ENCODE measurements around the gene SCN2A. TPM values are rescaled to one million over a fixed set of nuclear protein-coding genes. Genes with fewer than 3 reads are reported as not detected.

SCN2A gene
- total and polyA plus RNA-seq, 10 of the 15 experiments (the other 5 are each of a cell fraction or from before 2014, with no cell fraction given), result 0.01 TPM; not detected in 8

DNA sequence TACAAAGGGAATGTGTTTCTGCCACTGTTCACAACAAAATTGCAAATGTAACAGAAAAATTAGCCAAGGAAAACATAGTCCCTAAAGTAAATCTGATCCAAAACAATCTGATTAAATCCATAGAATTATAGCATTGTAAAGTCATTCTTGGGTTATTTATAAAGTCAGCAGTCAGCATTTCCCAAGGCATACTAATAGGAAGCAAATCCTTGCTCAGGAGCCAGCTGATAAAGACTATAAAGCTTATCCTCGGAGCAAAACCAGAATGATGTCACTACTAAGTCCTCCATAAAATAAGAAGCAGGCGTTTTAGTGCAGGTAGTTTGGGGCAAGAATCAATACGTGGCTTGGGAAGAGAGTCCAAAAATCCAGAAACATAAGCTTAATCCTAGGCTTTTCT is 162.9 kb downstream of the SCN2A start:
- Histone ChIP-seq H3K27me3 (replicated peaks in 1 of 2; ENCODE audit: control insufficient read depth in 2 of 2, insufficient read depth in 2 of 2, low read length in 1 of 2) (no peaks in the 10 kb centered on the region), H3K4me1 (ENCODE audit: control insufficient read depth, insufficient read depth, low read length) (no peaks in the 10 kb centered on the region), H3K27ac (ENCODE audit: control insufficient read depth, insufficient read depth) (no peak overlapping the region), H2AFZ (ENCODE audit: control insufficient read depth, low read depth, low read length) (no peak overlapping the region), H3K9me3 (replicated peaks; ENCODE audit: control insufficient read depth, insufficient read depth, low read length) (no peaks in the 10 kb centered on the region), H3K9ac (ENCODE audit: control insufficient read depth, insufficient read depth, low read length) (no peak overlapping the region), H3K79me2 (ENCODE audit: control insufficient read depth, insufficient read depth, low read length) (no peaks in the 10 kb centered on the region), H3K4me3 (no peak overlapping the region), H3K36me3 (ENCODE audit: control insufficient read depth in 2 of 2, insufficient read depth in 2 of 2, low read length in 1 of 2) (no peaks in the 10 kb centered on the region), H4K20me1 (ENCODE audit: control insufficient read depth, insufficient read depth) (no peaks in the 10 kb centered on the region), H3K4me2 (ENCODE audit: control insufficient read depth, insufficient read depth) (no peak overlapping the region)
- WGBS (ENCODE audit: insufficient coverage, insufficient replicate concordance, low lambda C conversion rate, missing lambda C conversion rate), result 8% methylated on average over 3 of the region's 3 CpGs
- DNase-seq (ENCODE audit: low read depth, low spot score) (no peak), ATAC-seq (no peak), FAIRE-seq (no peak)
- ChIA-PET RAD21 (ENCODE audit: unreplicated experiment) (interaction anchor here (0.7 to 4.0 kb wide), 23 partner anchors 9 to 471 kb away, joined by 3 to 49 read pairs (median 5); no protein-coding TSS in a partner anchor), CTCF (interaction anchor here (0.6 to 5.4 kb wide), 42 partner anchors 8 to 529 kb away, joined by 3 to 100 read pairs (median 4); partner anchors contain the start of gene CSRNP3), SMC1A (ENCODE audit: uncharacterized antibody, unreplicated experiment) (interaction anchor here (0.7 to 8.0 kb wide), 39 partner anchors 8 to 476 kb away, joined by 3 to 114 read pairs (median 4); partner anchors contain the start of gene SCN2A), POLR2A (interaction anchor here (1.4 kb wide), 1 partner anchor 274 kb away, joined by 4 read pairs; no protein-coding TSS in a partner anchor)
- intact Hi-C loops (cut with micrococcal nuclease; ENCODE audit: unreplicated experiment) (no loop called here), in situ Hi-C loops (cut with MboI) (loop anchor here (5.0 kb wide), 1 partner anchor 470 kb away; no protein-coding TSS in a partner anchor)
- TF ChIP-seq BMI1 (IDR thresholded peaks at IDR 0.05; ENCODE audit: borderline replicate concordance) (no peak), MYC (IDR thresholded peaks at IDR 0.05; ENCODE audit: insufficient read depth, insufficient read length, insufficient replicate concordance, low read length, severe bottlenecking) (no peak), ZZZ3 (IDR thresholded peaks at IDR 0.05; ENCODE audit: control insufficient read depth, insufficient read length, low read depth) (no peak), MEF2B (IDR thresholded peaks at IDR 0.05; ENCODE audit: partially characterized antibody, poor library complexity, severe bottlenecking) (no peak), HDAC6 (IDR thresholded peaks at IDR 0.05; ENCODE audit: unreplicated experiment) (no peak), BCL11A (IDR thresholded peaks at IDR 0.05; ENCODE audit: low read depth, low read length) (no peak), ZNF24 (IDR thresholded peaks at IDR 0.05) (no peak), MYB (IDR thresholded peaks at IDR 0.05; ENCODE audit: borderline replicate concordance, low read depth, low read length) (no peak), HDAC2 (IDR thresholded peaks at IDR 0.05) (no peak), PKNOX1 (IDR thresholded peaks at IDR 0.05) (no peak), RBBP5 (conservative IDR thresholded peaks at IDR 0.05) (no peak), CREM (IDR thresholded peaks at IDR 0.05; ENCODE audit: low read depth) (no peak), TAF1 (IDR thresholded peaks at IDR 0.05; ENCODE audit: borderline replicate concordance, low read depth, low read length) (no peak), SMAD1 (IDR thresholded peaks at IDR 0.05; ENCODE audit: low read depth, partially characterized antibody) (no peak), CREB1 (IDR thresholded peaks at IDR 0.05; ENCODE audit: low read depth) (no peak), SUZ12 (IDR thresholded peaks at IDR 0.05; ENCODE audit: unreplicated experiment) (no peak), SPI1 (IDR thresholded peaks at IDR 0.05; ENCODE audit: borderline replicate concordance, insufficient read depth, low read depth, low read length) (no peak), SMC3 (IDR thresholded peaks at IDR 0.05; ENCODE audit: borderline replicate concordance, low read length) (no peak), ZBED1 (IDR thresholded peaks at IDR 0.05; ENCODE audit: borderline replicate concordance) (no peak)
- BruUV-seq (replicated peaks), result no TSS peak
